HG03280 (cell line): ENCODE results near the gene PAPSS2.

Experiments used
- ATAC-seq: cut with Tn5 transposase; IDR thresholded peaks from one replicate; pipeline ENCODE4 v1.9.1; 2021; ENCODE audit warnings: mild to moderate bottlenecking, moderate library complexity; ENCODE audit not compliant: unreplicated experiment

Gene PAPSS2

GRCh38 chr10:87669752-87670151 is 10.1 kb downstream of the PAPSS2 start:
- ATAC-seq, result no peak

DNA sequence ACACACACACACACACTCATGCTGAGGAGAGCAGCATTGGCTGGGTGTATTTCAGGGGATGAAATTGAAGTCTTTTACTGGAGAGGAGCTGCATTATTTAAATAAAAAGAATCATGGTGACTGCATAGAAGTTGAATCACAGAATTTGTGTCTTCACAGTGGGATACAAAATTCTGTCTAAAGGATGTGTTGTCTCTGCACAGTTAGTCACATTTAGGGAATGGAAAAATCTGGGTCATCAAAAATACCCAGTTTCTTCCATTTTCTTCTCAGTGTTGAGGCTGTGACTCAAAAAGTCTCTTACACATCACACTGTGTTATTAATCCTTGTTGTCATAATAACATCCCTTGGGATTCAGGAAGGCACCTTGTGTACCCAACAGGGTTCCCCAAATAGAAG is 10.9 kb downstream of the PAPSS2 start:
- no peak for ATAC-seq

- no peak for ATAC-seq
These were observed 11.6 kb downstream of the PAPSS2 start for GRCh38 chr10:87671139-87671815.

- no peak for ATAC-seq
These were observed 12.9 kb downstream of the PAPSS2 start for GRCh38 chr10:87672551-87672950.

- no peak for ATAC-seq
These were observed 15.3 kb downstream of the PAPSS2 start for GRCh38 chr10:87674943-87675342.

DNA sequence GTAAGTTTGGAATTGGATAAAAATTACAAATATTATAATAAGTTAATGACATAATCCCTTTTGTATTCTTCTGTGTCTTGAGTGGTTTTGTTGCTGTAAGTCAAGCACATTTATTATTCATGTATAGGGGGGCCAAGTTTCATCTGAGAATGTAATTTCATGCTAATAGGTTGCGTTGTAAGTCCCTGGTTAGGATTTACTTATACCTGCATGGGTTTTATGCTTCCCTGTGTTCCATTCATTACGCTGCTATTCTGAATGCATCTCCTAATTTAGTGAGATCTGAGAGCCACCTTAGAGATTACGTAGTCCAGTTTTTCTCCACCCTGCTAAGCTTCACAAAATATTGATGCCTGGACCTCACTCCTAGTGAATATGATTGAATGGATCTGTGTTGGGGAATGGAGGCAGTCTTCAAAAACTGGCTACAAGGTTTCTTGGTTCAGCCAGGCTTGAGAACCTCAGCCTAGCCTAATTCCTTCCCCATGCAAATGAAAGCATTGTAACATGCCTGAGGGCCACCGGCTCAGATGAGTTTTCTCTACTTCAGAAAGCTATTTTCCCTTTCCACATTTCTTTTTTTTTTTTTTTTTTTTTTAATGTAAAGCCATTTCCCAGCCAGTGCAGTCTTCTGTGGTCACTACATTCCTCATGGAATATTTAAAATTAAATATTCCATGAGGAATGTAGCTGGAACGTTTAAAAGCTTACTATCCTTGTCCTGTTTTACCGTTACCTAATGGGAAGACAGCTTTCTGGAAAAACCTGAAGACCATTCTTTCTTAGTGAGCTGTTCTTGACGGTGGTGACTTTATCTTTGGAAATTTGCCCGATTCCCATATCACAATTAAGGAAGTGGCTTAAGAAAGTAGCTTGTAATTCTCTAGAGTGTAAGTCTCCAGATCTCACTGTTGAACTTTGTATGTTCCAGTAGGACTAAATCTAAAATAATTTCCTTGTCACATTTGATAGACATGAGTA is 16.0 kb downstream of the PAPSS2 start:
- ATAC-seq, result no peak

GRCh38 chr10:87677595-87677994 is 17.9 kb downstream of the PAPSS2 start:
- no peak for ATAC-seq

DNA sequence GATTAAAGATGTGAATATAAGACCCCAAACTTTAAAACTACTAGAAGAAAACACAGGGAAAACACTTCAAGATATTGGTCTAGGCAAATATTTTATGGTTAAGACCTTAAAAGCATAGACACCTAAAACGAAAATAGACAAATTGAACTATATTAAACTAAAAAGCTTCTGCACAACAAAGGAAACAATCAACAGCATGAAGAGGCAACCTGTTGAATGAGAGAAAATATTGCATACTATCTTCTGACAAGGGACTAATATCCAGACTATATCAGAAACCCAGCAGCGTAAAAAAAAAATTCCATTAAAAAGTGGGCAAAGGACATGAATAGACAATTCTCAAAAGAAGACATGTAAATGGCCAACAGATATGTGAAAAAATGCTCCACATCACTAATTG is 18.6 kb downstream of the PAPSS2 start:
- no peak for ATAC-seq

- no peak for ATAC-seq
These were observed 23.7 kb downstream of the PAPSS2 start for GRCh38 chr10:87683356-87683755.

DNA sequence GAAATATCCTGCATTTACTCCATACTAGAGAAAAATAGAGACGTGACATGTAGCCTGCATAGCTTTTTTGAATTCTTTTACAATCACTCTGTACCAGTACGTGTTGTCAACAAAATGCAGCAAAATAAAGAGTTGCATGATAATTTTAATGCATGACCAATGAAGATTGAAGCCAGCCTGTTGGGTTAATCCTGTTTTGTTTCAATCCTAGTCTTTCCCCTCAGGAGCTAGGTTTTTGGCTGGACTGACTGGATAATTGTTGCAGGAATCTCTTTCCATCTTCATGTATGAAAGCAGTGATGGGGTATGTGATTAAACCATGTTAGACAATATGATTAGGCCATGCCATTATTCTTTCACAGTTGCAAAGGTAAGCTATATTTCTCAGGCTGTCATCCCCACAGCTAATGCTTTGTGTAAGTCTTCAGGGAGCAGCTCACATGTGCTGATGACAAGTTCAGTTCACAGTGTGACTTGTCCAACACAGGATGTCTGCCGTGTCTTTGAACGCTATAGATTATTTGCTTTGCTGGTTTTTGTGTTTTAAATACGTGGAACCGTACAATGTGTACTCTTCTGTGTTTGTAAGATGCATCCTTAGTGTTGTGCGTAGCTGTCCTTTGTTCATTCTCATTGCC is 24.4 kb downstream of the PAPSS2 start:
- ATAC-seq, result no peak

DNA sequence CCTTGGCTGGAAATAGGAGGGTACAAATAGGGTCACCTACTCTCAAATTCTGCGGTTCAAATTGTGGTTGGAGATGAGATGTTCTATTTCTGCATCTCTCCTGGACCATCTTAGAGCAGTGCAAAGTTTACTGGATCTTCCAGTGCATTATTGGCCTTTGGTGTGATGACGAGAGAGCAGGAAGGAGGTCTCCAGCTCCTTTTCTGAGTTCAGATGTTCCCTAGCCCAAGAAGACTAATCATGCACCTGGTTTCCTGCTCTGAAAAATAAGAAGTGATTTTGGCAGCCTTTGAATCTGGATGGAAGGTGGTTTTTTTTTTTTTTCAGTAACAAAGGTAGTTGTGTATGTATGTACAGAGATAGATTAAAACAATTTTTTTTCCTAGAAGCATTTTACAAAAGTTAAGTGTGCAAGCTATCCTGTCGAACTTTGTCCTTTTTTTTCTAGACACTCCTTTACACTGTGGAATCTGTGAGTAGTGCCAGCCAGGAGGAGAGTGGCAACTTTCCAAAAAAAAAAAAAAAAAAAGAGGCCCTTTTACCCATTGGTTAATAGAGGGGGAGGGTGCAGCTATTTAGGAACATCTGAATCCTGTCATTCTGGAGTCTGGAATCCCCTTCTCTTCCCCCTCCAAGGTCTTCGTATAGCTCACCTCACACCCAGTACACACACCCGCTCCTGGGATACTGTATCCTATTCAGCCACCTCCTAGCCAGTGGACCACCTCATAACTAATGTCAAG is 26.3 kb downstream of the PAPSS2 start:
- no peak for ATAC-seq

- ATAC-seq, result no peak
These were observed 31.9 kb downstream of the PAPSS2 start for GRCh38 chr10:87691506-87692070.

DNA sequence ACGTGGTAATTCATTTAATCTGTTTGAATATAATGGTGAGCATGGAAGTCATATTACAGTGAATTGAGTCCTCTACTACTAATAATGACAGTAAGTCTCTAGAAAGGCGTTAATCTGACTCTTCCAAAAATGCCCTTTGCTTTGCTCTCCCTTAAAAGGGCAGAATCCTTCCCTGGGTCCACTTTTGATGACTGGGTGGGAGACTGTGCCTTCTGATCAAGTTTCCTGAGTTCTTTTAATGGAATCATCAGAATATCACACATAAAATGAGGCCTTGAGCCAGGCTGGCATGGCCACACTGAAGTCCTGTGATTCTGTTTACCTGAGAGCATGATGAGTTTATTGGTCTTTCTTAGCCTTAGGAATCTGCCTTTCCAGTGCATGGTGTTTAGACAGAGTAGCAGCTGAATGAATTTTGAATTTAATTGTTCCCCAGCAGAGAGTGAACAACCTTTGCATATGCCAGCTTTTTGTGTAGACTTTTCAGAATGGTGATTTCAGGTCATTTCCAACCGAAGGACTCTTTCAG is 33.3 kb downstream of the PAPSS2 start:
- ATAC-seq, result no peak

DNA sequence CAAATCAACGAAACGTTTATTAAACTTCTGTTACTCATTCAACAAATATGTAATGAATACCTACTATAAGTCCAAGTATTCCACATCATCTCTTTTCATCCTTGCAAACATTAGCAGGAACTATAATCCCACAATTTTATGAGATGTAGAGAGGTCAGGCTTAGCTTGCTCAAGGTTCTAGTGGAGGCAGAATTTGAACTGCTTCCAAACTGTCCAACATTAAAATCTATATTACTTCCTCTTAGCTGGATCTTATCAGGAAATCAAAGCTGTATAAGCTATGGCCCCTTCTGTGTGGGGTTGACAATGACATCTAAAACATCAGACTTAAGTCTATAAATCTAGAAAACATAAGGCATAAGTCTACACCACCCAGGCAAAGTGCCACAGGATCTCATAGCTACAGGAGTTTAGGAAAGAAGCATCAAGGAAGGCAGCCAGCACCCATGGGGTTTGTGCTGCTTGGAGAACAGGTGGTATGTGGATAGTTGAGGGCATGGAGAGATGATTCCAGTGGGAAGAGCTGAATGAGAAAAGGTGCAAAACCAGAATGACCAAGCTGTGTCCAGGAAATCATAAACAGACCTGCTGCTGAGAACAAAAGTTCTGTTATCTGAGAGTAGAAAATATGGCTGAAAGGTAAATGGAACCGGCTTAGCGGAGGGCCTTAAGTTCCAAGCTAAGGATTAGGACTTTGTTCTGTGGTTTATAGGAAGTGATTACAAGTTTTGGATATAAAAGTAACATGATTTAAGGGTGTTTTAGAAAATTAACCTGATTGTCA is 34.5 kb downstream of the PAPSS2 start:
- no peak for ATAC-seq

DNA sequence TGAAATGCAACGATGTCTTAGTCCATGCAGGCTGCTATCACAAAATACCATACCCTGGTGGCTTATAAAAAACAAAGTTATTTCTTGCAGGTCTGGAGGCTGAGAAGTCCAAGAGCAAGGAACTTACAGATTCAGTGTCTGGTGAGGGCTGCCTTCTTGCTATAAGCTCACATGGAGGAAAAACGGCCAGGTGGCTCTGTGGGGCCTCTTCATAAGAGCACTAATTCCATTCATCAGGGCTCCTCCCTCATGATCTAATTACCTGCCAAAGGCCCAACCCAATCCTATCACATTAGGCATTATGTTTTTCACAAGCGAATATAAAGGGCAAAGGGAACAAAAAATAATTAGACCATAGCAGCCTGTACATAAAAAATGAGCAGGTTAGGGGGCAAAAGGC is 35.4 kb downstream of the PAPSS2 start:
- no peak for ATAC-seq

GRCh38 chr10:87696922-87697745 is 37.5 kb downstream of the PAPSS2 start:
- no peak for ATAC-seq

DNA sequence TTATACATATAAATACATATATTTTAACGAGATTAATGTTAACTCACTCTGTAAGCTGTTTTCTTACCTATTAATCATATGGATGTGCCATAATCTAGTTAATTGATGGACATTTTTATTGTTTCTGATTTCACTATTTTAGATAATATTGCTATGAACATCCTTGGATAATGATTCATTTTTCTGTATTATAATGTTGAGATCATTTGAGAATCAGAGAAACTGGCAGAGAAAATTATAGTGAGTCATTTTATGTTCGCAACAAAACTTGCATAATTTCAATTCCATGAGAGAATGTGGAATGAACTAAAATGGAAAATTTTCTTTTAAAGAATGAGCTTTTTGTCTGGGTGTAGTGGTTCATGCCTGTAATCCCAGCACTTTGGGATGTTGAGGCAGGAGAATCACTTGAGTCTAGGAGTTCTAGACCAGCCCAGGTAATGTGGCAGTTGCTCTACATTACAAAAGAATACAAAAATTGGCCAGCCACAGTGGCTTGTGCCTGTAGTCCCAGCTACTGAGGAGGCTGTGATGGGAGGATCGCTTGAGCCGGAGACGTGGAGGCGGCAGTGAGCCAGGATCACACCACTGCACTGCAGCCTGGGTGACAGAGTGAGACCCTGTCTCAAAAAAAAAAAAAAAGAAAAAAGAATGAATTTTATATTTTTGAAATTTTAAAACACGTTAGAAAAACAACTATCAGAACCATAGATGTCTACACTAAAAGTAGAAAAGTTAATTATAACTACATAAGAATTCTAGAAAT is 40.5 kb downstream of the PAPSS2 start:
- no peak for ATAC-seq
